Mesenchymal stem cell (in vitro differentiated cells and primary cell): ENCODE data around the gene FGFR1OP2.

ENCODE experiments used
- DNase-seq: peaks from one replicate; pipeline ENCODE4 v3.0.0-alpha.2; 2013
- H2AFZ ChIP-seq: one replicate; pipeline ENCODE4 v1.6.1; 2013; ENCODE audit warnings: low read depth, mild to moderate bottlenecking, control low read depth, inconsistent platforms, low read length, moderate library complexity
- H2AK5ac ChIP-seq: 2 replicates; pipeline ENCODE4 v1.6.1; 2013; ENCODE audit warnings: low read length, moderate library complexity, mild to moderate bottlenecking, inconsistent platforms; ENCODE audit not compliant: severe bottlenecking
- H2BK120ac ChIP-seq: one replicate; pipeline ENCODE4 v1.6.1; 2013; ENCODE audit warnings: low read depth, mild to moderate bottlenecking, inconsistent platforms, low read length, moderate library complexity
- H2BK12ac ChIP-seq, 2 experiments: one replicate each; pipeline ENCODE4 v1.6.1; 2013; ENCODE audit warnings: inconsistent platforms in 2 of 2, low read length in 2 of 2, mild to moderate bottlenecking in 2 of 2, moderate library complexity in 2 of 2, control low read depth in 1 of 2
- H2BK15ac ChIP-seq: one replicate; pipeline ENCODE4 v1.6.1; 2013; ENCODE audit warnings: mild to moderate bottlenecking, low read depth, inconsistent platforms; ENCODE audit not compliant: poor library complexity, severe bottlenecking
- H2BK5ac ChIP-seq: 2 replicates; pipeline ENCODE4 v1.6.1; 2013; ENCODE audit warnings: low read depth, mild to moderate bottlenecking, low read length, control low read depth, inconsistent platforms; ENCODE audit not compliant: poor library complexity, severe bottlenecking
- H3K14ac ChIP-seq, 2 experiments: one replicate each; pipeline ENCODE4 v1.6.1; 2013; ENCODE audit warnings: inconsistent platforms in 2 of 2, low read length in 2 of 2, control low read depth in 1 of 2, mild to moderate bottlenecking in 1 of 2, moderate library complexity in 1 of 2
- H3K18ac ChIP-seq, 2 experiments: one replicate each; pipeline ENCODE4 v1.6.1; 2013; ENCODE audit warnings: inconsistent platforms in 2 of 2, low read length in 2 of 2, control low read depth in 1 of 2, low read depth in 1 of 2, mild to moderate bottlenecking in 1 of 2
- H3K23ac ChIP-seq, 2 experiments: one replicate each; pipeline ENCODE4 v1.6.1; 2013; ENCODE audit warnings: inconsistent platforms in 2 of 2, low read length in 2 of 2, mild to moderate bottlenecking in 2 of 2, moderate library complexity in 2 of 2, control low read depth in 1 of 2
- H3K27ac ChIP-seq: 2 replicates; pipeline ENCODE4 v1.5.1; 2013; ENCODE audit warnings: mild to moderate bottlenecking, moderate library complexity, low read length, control low read depth, inconsistent platforms; ENCODE audit not compliant: poor library complexity, severe bottlenecking
- H3K27me3 ChIP-seq, 2 experiments: 2 replicates each; pipeline versions ENCODE4 v1.6.1 to v1.7.0; 2013; ENCODE audit warnings: low read length in 2 of 2, mild to moderate bottlenecking in 2 of 2, moderate library complexity in 2 of 2, control low read depth in 1 of 2, inconsistent platforms in 1 of 2; ENCODE audit not compliant: control insufficient read depth in 1 of 2, insufficient read depth in 1 of 2
- H3K36me3 ChIP-seq, 2 experiments: 2 replicates each; pipeline versions ENCODE4 v1.6.1 to v1.7.0; 2013; ENCODE audit warnings: low read length in 2 of 2, control low read depth in 1 of 2, inconsistent platforms in 1 of 2, low read depth in 1 of 2, mild to moderate bottlenecking in 1 of 2; ENCODE audit not compliant: insufficient read depth in 2 of 2, control insufficient read depth in 1 of 2
- H3K4ac ChIP-seq, 2 experiments: one replicate each; pipeline ENCODE4 v1.6.1; 2013; ENCODE audit warnings: inconsistent platforms in 2 of 2, low read length in 2 of 2, mild to moderate bottlenecking in 2 of 2, moderate library complexity in 2 of 2, control low read depth in 1 of 2, low read depth in 1 of 2
- H3K4me1 ChIP-seq: 2 replicates; pipeline ENCODE4 v1.6.1; 2013; ENCODE audit warnings: low read depth, low read length, control low read depth; ENCODE audit not compliant: control insufficient read depth, insufficient read depth
- H3K4me2 ChIP-seq: 2 replicates; pipeline ENCODE4 v1.6.1; 2013; ENCODE audit warnings: low read length, mild to moderate bottlenecking, inconsistent platforms; ENCODE audit not compliant: poor library complexity, severe bottlenecking
- H3K4me3 ChIP-seq, 2 experiments: 2 replicates each; pipeline versions ENCODE4 v1.5.1 to v1.7.0; 2013; ENCODE audit warnings: low read length in 2 of 2, mild to moderate bottlenecking in 2 of 2, control low read depth in 1 of 2, low read depth in 1 of 2; ENCODE audit not compliant: insufficient read depth in 1 of 2
- H3K79me1 ChIP-seq: replicated peaks from 2 replicates; pipeline ENCODE4 v1.6.1; 2013; ENCODE audit warnings: mild to moderate bottlenecking, control low read depth, low read length, inconsistent platforms; ENCODE audit not compliant: poor library complexity, severe bottlenecking
- H3K9ac ChIP-seq: 2 replicates; pipeline ENCODE4 v1.7.0; 2013; ENCODE audit warnings: mild to moderate bottlenecking, low read length, moderate library complexity
- H3K9me3 ChIP-seq: 2 replicates; pipeline ENCODE4 v1.7.0; 2013; ENCODE audit warnings: mild to moderate bottlenecking, low read length; ENCODE audit not compliant: control insufficient read depth
- H4K8ac ChIP-seq: one replicate; pipeline ENCODE4 v1.6.1; 2013; ENCODE audit warnings: inconsistent platforms, mild to moderate bottlenecking, low read length, moderate library complexity
- H4K91ac ChIP-seq: one replicate; pipeline ENCODE4 v1.6.1; 2013; ENCODE audit warnings: mild to moderate bottlenecking, low read length, inconsistent platforms
- whole genome bisulfite sequencing: methylation state at CpG from one replicate; pipeline ENCODE4 v1.1.7; 2013; ENCODE audit warnings: mixed read lengths; 5-methylcytosine and 5-hydroxymethylcytosine counted together

FGFR1OP2 gene

DNA sequence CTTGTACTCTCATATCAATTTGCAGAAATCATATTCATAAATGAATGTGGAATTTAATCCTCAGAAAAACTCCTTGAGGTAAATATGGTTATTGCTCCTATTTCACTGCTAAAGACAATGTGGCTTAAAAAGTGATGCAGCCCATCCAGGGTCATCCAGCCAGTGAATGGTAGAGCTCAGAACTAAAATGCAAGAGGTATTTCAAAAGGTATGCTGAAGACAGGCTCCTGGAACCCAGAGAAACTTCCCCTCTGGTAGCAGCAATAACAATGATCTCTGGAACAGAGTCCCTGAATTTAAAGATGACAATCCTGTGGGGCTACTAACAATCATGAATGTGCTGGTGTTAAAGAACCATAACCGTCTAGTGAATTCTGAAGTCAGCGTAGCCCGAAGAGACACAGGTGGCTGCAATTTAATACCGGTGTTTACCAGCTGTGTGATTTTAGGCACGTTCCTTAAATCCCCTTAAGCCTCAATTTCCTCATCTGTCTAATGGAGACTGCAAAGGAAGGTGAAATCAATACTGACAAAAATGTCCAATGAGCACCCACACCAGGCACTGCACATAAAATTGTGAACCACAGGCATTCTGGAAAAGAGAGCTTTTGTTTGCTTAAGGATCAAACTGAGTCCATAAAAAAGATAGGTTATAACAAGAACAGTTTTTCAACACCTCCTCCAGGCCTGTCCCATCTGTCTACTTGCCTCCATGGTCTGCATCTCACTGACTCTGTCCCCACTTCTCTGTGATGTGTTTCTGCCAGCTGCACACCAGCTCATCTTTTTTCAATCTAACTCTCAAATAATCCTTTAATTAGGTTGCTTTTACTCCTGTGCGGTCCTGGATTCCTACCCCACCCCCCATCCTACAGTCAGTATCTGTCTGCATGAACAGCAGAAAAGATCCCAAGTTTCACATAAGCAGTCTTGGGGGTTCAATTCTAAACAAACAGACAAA lies 65.4 kb downstream of the FGFR1OP2 start:
- no peak overlapping the region for H2BK5ac ChIP-seq
- H3K4ac ChIP-seq: no peak overlapping the region
- peaks cover under 1 to 12% of the 10 kb centered on the region in 2 experiments for H3K36me3 ChIP-seq
- no peak overlapping the region for H3K23ac ChIP-seq
- no peaks in the 10 kb centered on the region for H3K27me3 ChIP-seq
- no peaks in the 10 kb centered on the region for H3K9me3 ChIP-seq
- H3K14ac ChIP-seq: no peak overlapping the region
- no peak overlapping the region for H4K8ac ChIP-seq
- no peak overlapping the region for H3K4me2 ChIP-seq
- peaks cover 1% of the 10 kb centered on the region for H3K4me1 ChIP-seq
- no peak overlapping the region for H3K27ac ChIP-seq
- no peak overlapping the region for H4K91ac ChIP-seq
- DNase-seq: no peak
- H2BK12ac ChIP-seq: no peak overlapping the region
- no peak overlapping the region for H3K18ac ChIP-seq
- H3K4me3 ChIP-seq: no peak overlapping the region
- no peak overlapping the region for H2BK15ac ChIP-seq
- no peak overlapping the region for H3K9ac ChIP-seq
- no peak overlapping the region for H2AK5ac ChIP-seq
- 92% methylated on average over 6 of the region's 6 CpGs for WGBS
- H2AFZ ChIP-seq: no peak overlapping the region
- H2BK120ac ChIP-seq: no peak overlapping the region
- peaks cover 28% of the 10 kb centered on the region for H3K79me1 ChIP-seq

- Histone ChIP-seq H4K91ac (no peak overlapping the region), H3K27me3 (no peaks in the 10 kb centered on the region), H3K9ac (no peak overlapping the region), H3K18ac (no peak overlapping the region), H3K9me3 (no peaks in the 10 kb centered on the region), H3K23ac (no peak overlapping the region), H2BK15ac (no peak overlapping the region), H3K36me3 (peaks cover 0 to 7% of the 10 kb centered on the region in 2 experiments), H4K8ac (no peak overlapping the region), H2AK5ac (no peak overlapping the region), H2BK5ac (no peak overlapping the region), H3K4me1 (peaks cover 1% of the 10 kb centered on the region), H3K27ac (no peak overlapping the region), H3K4me2 (no peak overlapping the region), H3K14ac (no peak overlapping the region), H2BK12ac (no peak overlapping the region), H2AFZ (no peak overlapping the region), H2BK120ac (no peak overlapping the region), H3K4ac (no peak overlapping the region), H3K79me1 (peaks cover 22% of the 10 kb centered on the region), H3K4me3 (no peak overlapping the region)
- no CpG with 5 or more reads among the region's 2 CpGs for WGBS
- DNase-seq: no peak
Measured at GRCh38 chr12:27005495-27005894, 67.2 kb downstream of the FGFR1OP2 start.

- WGBS: 100% methylated on average over 1 of the region's 2 CpGs
- no peak overlapping the region for H2AFZ ChIP-seq
- H3K18ac ChIP-seq: no peak overlapping the region
Measured at GRCh38 chr12:27006797-27007467, 68.7 kb downstream of the FGFR1OP2 start.

GRCh38 chr12:27008081-27008480 lies 69.8 kb downstream of the FGFR1OP2 start:
- no peak overlapping the region for H2BK12ac ChIP-seq
- no peaks in the 10 kb centered on the region for H3K27me3 ChIP-seq
- H2BK120ac ChIP-seq: no peak overlapping the region
- H3K4ac ChIP-seq: no peak overlapping the region
- H3K27ac ChIP-seq: no peak overlapping the region
- no peak overlapping the region for H2AK5ac ChIP-seq
- H3K9me3 ChIP-seq: no peaks in the 10 kb centered on the region
- no peak overlapping the region for H2AFZ ChIP-seq
- no peak overlapping the region for H4K8ac ChIP-seq
- H3K23ac ChIP-seq: no peak overlapping the region
- no peaks in the 10 kb centered on the region for H3K36me3 ChIP-seq
- H4K91ac ChIP-seq: no peak overlapping the region
- H2BK15ac ChIP-seq: no peak overlapping the region
- peaks cover 18% of the 10 kb centered on the region for H3K79me1 ChIP-seq
- no peak overlapping the region for H2BK5ac ChIP-seq
- H3K4me3 ChIP-seq: no peak overlapping the region
- H3K18ac ChIP-seq: no peak overlapping the region
- DNase-seq: no peak
- H3K9ac ChIP-seq: no peak overlapping the region
- 100% methylated on average over 2 of the region's 5 CpGs for WGBS
- no peak overlapping the region for H3K4me2 ChIP-seq
- H3K4me1 ChIP-seq: peaks cover 1% of the 10 kb centered on the region
- no peak overlapping the region for H3K14ac ChIP-seq

More at GRCh38 chr12:27006797-27007467, 68.7 kb downstream of the FGFR1OP2 start:
- no peak overlapping the region for H2BK120ac ChIP-seq
- H2BK5ac ChIP-seq: no peak overlapping the region
- H3K27me3 ChIP-seq: no peaks in the 10 kb centered on the region
- DNase-seq: no peak
- H3K4ac ChIP-seq: no peak overlapping the region
- H2BK12ac ChIP-seq: no peak overlapping the region
- no peak overlapping the region for H4K8ac ChIP-seq
- H3K23ac ChIP-seq: no peak overlapping the region
- peaks cover 17% of the 10 kb centered on the region for H3K79me1 ChIP-seq
- H2AK5ac ChIP-seq: no peak overlapping the region
- no peak overlapping the region for H2BK15ac ChIP-seq
- no peak overlapping the region for H3K14ac ChIP-seq
- no peak overlapping the region for H3K4me2 ChIP-seq
- peaks cover 0 to 2% of the 10 kb centered on the region in 2 experiments for H3K36me3 ChIP-seq
- H3K9me3 ChIP-seq: no peaks in the 10 kb centered on the region
- H3K4me3 ChIP-seq: no peak overlapping the region
- no peak overlapping the region for H3K9ac ChIP-seq
- no peak overlapping the region for H3K27ac ChIP-seq
- no peak overlapping the region for H4K91ac ChIP-seq
- peaks cover 1% of the 10 kb centered on the region for H3K4me1 ChIP-seq
